SK-N-SH treated with all-trans-retinoic acid at 6 μM for 48 hours (cell line): ENCODE measurements around the gene PTX3.

Source experiments
- ATAC-seq: fragments of 200-7000 bp; cut with Tn5 transposase; 3 replicates; pipeline ENCODE4 v1.9.1; 2020; ENCODE audit warnings: mild to moderate bottlenecking, moderate library complexity
- BACH2 ChIP-seq: fragments of 250-450 bp; sonication (Bioruptor Pico); IDR thresholded peaks from 2 replicates; pipeline ENCODE4 v1.9.0; 2021; ENCODE audit warnings: mild to moderate bottlenecking, borderline replicate concordance
- CSDC2 ChIP-seq: fragments of 250-450 bp; sonication (Bioruptor Pico); IDR thresholded peaks from 2 replicates; pipeline ENCODE4 v1.5.0; 2020; ENCODE audit warnings: mild to moderate bottlenecking, moderate library complexity
- ESRRG ChIP-seq: fragments of 250-450 bp; sonication (Bioruptor Pico); IDR thresholded peaks from 2 replicates; pipeline ENCODE4 v1.6.1; 2021; ENCODE audit warnings: mild to moderate bottlenecking
- GLIS3 ChIP-seq: fragments of 250-450 bp; sonication (Bioruptor Pico); IDR thresholded peaks from 2 replicates; pipeline ENCODE4 v1.5.0; 2020; ENCODE audit warnings: mild to moderate bottlenecking, moderate library complexity
- ISL1 ChIP-seq: fragments of 250-450 bp; sonication (Bioruptor Pico); IDR thresholded peaks from 2 replicates; pipeline ENCODE4 v2.1.2; 2022; ENCODE audit warnings: mild to moderate bottlenecking, moderate library complexity
- OSR1 ChIP-seq: fragments of 250-450 bp; sonication (Bioruptor Pico); IDR thresholded peaks from 2 replicates; pipeline ENCODE4 v1.8.0; 2022; ENCODE audit warnings: moderate library complexity, mild to moderate bottlenecking, inconsistent platforms
- PPARA ChIP-seq: fragments of 250-450 bp; sonication (Bioruptor Pico); IDR thresholded peaks from 2 replicates; pipeline ENCODE4 v1.5.0; 2020; ENCODE audit warnings: mild to moderate bottlenecking, borderline replicate concordance
- RARB ChIP-seq: fragments of 250-450 bp; sonication (Bioruptor Pico); IDR thresholded peaks from 2 replicates; pipeline ENCODE4 v1.8.0; 2021; ENCODE audit warnings: mild to moderate bottlenecking, moderate library complexity
- SNAI2 ChIP-seq: fragments of 250-450 bp; sonication (Bioruptor Pico); IDR thresholded peaks from 2 replicates; pipeline ENCODE4 v1.5.0; 2020; ENCODE audit warnings: mild to moderate bottlenecking, moderate library complexity
- TCF4 ChIP-seq: fragments of 250-450 bp; sonication (Bioruptor Pico); IDR thresholded peaks from 2 replicates; pipeline ENCODE4 v1.8.0; 2021; ENCODE audit warnings: mild to moderate bottlenecking, moderate library complexity, borderline replicate concordance
- TOX ChIP-seq: fragments of 250-450 bp; sonication (Bioruptor Pico); IDR thresholded peaks from 2 replicates; pipeline ENCODE4 v1.8.0; 2021; ENCODE audit warnings: mild to moderate bottlenecking, moderate library complexity, borderline replicate concordance
- ZC3H10 ChIP-seq: fragments of 250-450 bp; sonication (Bioruptor Pico); IDR thresholded peaks from 2 replicates; pipeline ENCODE4 v1.5.1; 2021; ENCODE audit warnings: mild to moderate bottlenecking, moderate library complexity
- ZFP3 ChIP-seq: fragments of 250-450 bp; sonication (Bioruptor Pico); IDR thresholded peaks from 2 replicates; pipeline ENCODE4 v1.5.0; 2020; ENCODE audit warnings: mild to moderate bottlenecking, moderate library complexity
- ZFP30 ChIP-seq: fragments of 450-650 bp; formaldehyde crosslinking; IDR thresholded peaks from 2 replicates; pipeline ENCODE4 v1.5.0; 2022; ENCODE audit warnings: mild to moderate bottlenecking, moderate library complexity
- ZNF565 ChIP-seq: fragments of 450-650 bp; formaldehyde crosslinking; conservative IDR thresholded peaks from 2 replicates; pipeline ENCODE4 v1.5.0; 2020; ENCODE audit warnings: low read depth, mild to moderate bottlenecking, moderate library complexity
- ZNF70 ChIP-seq: fragments of 450-650 bp; formaldehyde crosslinking; IDR thresholded peaks from 2 replicates; pipeline ENCODE4 v1.5.0; 2020; ENCODE audit warnings: mild to moderate bottlenecking, moderate library complexity
- ZNF8 ChIP-seq: fragments of 450-650 bp; formaldehyde crosslinking; IDR thresholded peaks from 2 replicates; pipeline ENCODE4 v1.5.0; 2020; ENCODE audit warnings: mild to moderate bottlenecking, moderate library complexity
- TF ChIP-seq, protein P1 (sequence below): fragments of 250-450 bp; sonication (Bioruptor Pico); IDR thresholded peaks from 2 replicates; pipeline ENCODE4 v1.5.0; 2020; ENCODE audit warnings: mild to moderate bottlenecking, moderate library complexity
- TF ChIP-seq, protein P2 (sequence below): fragments of 250-450 bp; sonication (Bioruptor Pico); IDR thresholded peaks from 2 replicates; pipeline ENCODE4 v1.5.1; 2021; ENCODE audit warnings: mild to moderate bottlenecking, moderate library complexity
- TF ChIP-seq, protein P3 (sequence below): fragments of 250-450 bp; sonication (Bioruptor Pico); IDR thresholded peaks from 2 replicates; pipeline ENCODE4 v1.8.0; 2020; ENCODE audit warnings: mild to moderate bottlenecking, moderate library complexity, borderline replicate concordance
- TF ChIP-seq, protein P4 (sequence below): fragments of 250-450 bp; sonication (Bioruptor Pico); IDR thresholded peaks from 2 replicates; pipeline ENCODE4 v1.5.1; 2020; ENCODE audit warnings: low read depth, mild to moderate bottlenecking, moderate library complexity

PTX3 gene

GRCh38 chr3:157416347-157417087 lies 20.1 kb upstream of the PTX3 start:
- TF ChIP-seq RARB (CRISPR knock-in tag) (no peak), ESRRG (CRISPR knock-in tag) (no peak), PPARA (no peak), SNAI2 (CRISPR knock-in tag) (no peak)
- TF ChIP-seq, protein P1, sequence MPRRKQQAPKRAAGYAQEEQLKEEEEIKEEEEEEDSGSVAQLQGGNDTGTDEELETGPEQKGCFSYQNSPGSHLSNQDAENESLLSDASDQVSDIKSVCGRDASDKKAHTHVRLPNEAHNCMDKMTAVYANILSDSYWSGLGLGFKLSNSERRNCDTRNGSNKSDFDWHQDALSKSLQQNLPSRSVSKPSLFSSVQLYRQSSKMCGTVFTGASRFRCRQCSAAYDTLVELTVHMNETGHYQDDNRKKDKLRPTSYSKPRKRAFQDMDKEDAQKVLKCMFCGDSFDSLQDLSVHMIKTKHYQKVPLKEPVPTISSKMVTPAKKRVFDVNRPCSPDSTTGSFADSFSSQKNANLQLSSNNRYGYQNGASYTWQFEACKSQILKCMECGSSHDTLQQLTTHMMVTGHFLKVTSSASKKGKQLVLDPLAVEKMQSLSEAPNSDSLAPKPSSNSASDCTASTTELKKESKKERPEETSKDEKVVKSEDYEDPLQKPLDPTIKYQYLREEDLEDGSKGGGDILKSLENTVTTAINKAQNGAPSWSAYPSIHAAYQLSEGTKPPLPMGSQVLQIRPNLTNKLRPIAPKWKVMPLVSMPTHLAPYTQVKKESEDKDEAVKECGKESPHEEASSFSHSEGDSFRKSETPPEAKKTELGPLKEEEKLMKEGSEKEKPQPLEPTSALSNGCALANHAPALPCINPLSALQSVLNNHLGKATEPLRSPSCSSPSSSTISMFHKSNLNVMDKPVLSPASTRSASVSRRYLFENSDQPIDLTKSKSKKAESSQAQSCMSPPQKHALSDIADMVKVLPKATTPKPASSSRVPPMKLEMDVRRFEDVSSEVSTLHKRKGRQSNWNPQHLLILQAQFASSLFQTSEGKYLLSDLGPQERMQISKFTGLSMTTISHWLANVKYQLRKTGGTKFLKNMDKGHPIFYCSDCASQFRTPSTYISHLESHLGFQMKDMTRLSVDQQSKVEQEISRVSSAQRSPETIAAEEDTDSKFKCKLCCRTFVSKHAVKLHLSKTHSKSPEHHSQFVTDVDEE (CRISPR knock-in tag), result no peak
- TF ChIP-seq, protein P2, sequence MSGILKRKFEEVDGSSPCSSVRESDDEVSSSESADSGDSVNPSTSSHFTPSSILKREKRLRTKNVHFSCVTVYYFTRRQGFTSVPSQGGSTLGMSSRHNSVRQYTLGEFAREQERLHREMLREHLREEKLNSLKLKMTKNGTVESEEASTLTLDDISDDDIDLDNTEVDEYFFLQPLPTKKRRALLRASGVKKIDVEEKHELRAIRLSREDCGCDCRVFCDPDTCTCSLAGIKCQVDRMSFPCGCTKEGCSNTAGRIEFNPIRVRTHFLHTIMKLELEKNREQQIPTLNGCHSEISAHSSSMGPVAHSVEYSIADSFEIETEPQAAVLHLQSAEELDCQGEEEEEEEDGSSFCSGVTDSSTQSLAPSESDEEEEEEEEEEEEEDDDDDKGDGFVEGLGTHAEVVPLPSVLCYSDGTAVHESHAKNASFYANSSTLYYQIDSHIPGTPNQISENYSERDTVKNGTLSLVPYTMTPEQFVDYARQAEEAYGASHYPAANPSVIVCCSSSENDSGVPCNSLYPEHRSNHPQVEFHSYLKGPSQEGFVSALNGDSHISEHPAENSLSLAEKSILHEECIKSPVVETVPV, result no peak
- no peak for ATAC-seq

DNA sequence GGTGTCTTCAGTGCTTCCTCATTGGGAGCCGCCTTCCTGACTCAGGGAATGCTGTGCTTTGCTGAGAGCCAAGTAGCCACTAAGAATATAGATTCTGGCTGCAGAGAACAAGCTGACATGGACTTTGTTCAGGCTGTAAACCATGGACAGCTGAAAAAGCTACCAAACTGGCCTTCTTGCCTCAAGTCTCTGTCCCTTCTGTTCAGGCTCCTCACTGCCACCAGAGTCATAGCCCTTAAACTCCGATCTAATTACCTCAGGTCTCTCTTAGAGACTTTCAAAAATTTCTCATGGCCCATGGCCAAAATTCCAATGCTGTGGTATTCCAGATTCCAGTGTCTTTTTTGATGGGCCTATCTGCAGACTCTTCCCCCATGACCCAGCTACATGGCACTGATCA lies 19.4 kb upstream of the PTX3 start:
- TF ChIP-seq BACH2, result no peak
- TF ChIP-seq ZNF8 (CRISPR knock-in tag), result no peak
- TF ChIP-seq ISL1 (CRISPR knock-in tag), result no peak
- no peak for TF ChIP-seq ZC3H10 (CRISPR knock-in tag)
- TF ChIP-seq, protein P1 (CRISPR knock-in tag), result no peak
- TF ChIP-seq ZNF70 (CRISPR knock-in tag), result no peak
- TF ChIP-seq RARB (CRISPR knock-in tag), result no peak
- TF ChIP-seq TCF4 (CRISPR knock-in tag), result no peak
- TF ChIP-seq, protein P3, sequence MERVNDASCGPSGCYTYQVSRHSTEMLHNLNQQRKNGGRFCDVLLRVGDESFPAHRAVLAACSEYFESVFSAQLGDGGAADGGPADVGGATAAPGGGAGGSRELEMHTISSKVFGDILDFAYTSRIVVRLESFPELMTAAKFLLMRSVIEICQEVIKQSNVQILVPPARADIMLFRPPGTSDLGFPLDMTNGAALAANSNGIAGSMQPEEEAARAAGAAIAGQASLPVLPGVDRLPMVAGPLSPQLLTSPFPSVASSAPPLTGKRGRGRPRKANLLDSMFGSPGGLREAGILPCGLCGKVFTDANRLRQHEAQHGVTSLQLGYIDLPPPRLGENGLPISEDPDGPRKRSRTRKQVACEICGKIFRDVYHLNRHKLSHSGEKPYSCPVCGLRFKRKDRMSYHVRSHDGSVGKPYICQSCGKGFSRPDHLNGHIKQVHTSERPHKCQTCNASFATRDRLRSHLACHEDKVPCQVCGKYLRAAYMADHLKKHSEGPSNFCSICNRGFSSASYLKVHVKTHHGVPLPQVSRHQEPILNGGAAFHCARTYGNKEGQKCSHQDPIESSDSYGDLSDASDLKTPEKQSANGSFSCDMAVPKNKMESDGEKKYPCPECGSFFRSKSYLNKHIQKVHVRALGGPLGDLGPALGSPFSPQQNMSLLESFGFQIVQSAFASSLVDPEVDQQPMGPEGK, result no peak
- TF ChIP-seq ZFP3 (CRISPR knock-in tag), result no peak
- TF ChIP-seq, protein P4, sequence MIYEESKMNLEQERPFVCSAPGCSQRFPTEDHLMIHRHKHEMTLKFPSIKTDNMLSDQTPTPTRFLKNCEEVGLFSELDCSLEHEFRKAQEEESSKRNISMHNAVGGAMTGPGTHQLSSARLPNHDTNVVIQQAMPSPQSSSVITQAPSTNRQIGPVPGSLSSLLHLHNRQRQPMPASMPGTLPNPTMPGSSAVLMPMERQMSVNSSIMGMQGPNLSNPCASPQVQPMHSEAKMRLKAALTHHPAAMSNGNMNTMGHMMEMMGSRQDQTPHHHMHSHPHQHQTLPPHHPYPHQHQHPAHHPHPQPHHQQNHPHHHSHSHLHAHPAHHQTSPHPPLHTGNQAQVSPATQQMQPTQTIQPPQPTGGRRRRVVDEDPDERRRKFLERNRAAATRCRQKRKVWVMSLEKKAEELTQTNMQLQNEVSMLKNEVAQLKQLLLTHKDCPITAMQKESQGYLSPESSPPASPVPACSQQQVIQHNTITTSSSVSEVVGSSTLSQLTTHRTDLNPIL (CRISPR knock-in tag), result no peak
- TF ChIP-seq TOX, result no peak
- no peak for TF ChIP-seq PPARA
- no peak for TF ChIP-seq GLIS3 (CRISPR knock-in tag)
- TF ChIP-seq ZNF565 (CRISPR knock-in tag), result no peak
- no peak for TF ChIP-seq OSR1 (CRISPR knock-in tag)
- no peak for TF ChIP-seq ZFP30 (CRISPR knock-in tag)
- TF ChIP-seq SNAI2 (CRISPR knock-in tag), result no peak
- no peak for TF ChIP-seq CSDC2 (CRISPR knock-in tag)
- TF ChIP-seq, protein P2, result no peak
- ATAC-seq, result peak; percentile 73
